Nucleus accumbens (tissue), 56 donors: ENCODE results near the gene HORMAD2.

Source experiments
- DNase-seq, 56 donors: peaks; one replicate each; lab custom pipeline; 2025; lab: John Stamatoyannopoulos, UW

HORMAD2 gene

DNA sequence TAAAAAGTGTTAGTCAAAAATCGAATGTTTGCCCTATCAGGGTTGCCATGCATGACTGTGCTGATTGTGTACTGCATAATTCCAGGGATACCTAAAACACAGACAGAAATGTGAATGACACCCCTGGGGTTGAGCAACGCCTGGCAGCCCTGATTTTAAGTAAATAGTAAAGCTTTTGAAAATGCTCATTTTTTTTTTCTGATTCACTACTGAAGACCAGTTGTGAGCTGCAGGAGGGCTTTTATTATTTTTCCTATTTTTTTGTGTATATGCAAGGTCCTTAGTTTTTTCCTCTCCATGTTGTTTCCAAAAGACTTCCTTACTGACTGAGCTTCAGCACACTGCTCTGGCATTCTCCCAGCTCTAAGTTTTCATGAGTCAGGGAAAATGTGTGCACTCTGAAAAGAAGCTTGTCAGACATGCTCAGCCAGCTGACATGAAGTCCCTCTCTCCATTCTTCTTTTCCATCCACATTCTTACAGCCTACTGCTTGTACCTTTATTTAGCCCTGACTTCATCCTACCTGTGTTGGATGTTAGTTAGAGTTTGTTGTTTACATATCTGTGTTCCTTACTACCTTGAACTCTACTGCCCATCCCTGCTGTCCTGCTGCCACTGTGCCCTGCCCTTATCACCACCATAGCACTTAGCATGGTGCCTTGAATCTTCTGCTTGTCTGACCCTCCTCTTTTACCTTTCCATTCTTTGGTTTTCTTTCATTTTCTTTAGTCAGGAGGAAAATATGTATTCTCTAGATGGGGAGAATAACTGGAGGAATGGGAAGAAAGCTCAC is 79.5 kb downstream of the HORMAD2 start:
- DNase-seq = no peak

GRCh38 chr22:30161051-30161469 is 80.8 kb downstream of the HORMAD2 start:
- no peak for DNase-seq

DNA sequence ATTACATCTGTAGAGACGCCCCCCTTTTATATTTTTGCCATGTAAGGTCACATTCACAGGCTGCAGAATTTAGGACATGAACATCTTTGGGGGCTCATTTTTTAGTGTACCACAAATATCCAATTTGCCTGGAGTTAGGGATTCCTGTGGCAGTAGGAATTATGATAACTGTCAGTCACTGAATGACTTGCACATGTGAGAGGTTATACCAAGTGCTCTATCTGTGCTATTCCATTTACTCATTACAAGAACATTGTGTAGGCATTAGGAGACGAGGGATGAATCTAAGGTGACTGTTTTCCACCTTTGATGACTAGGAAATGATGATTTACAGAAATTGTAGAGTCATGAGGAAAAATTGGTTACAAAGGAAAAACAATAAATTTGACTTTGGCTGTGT is 87.0 kb downstream of the HORMAD2 start:
- no peak for DNase-seq

- no peak for DNase-seq
Observed at GRCh38 chr22:30167734-30168133, 87.5 kb downstream of the HORMAD2 start.

DNA sequence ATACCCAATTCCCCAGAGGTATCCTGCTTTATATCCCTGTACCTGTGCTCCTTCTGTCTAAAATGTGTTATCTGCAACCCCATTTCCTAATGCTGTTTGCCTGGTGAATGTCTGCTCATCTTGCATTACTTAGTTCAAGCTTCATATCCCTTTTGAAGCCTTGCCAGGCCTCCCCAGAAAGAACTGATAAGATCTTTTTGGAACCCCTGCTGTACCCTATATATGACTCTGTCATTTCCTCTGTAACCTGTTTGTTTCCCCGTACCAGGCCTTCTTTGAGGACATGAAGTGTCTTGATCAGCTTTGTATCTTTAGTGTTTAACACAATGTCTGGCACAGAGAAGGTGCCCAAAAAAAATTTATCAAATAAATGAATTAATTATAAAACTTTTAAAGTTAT is 88.7 kb downstream of the HORMAD2 start:
- DNase-seq = no peak

DNA sequence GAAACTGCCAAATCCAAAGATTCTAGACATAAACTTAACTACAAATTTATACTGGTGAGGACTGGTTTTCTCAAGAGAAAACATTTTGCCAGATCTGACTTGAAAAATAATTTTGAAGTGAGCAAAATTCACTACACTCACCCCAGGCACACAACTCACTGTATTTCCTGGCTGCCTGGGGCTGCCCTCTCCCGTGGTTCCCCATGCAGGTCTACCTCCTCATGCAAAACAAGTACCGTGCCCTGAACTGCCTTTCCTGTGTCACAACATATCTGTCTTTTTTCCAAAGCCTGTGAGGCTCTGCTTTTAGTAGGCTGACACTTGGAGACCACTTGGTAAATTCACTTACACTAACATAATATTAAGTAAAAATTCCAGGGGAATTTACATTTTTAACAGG is 89.9 kb downstream of the HORMAD2 start:
- DNase-seq = no peak

- no peak for DNase-seq
Observed at GRCh38 chr22:30171008-30171407, 90.7 kb downstream of the HORMAD2 start.

GRCh38 chr22:30175690-30176288 is 95.5 kb downstream of the HORMAD2 start:
- DNase-seq = peak in 9 of 56 donors; percentile 0 to 37 (median 6)

DNA sequence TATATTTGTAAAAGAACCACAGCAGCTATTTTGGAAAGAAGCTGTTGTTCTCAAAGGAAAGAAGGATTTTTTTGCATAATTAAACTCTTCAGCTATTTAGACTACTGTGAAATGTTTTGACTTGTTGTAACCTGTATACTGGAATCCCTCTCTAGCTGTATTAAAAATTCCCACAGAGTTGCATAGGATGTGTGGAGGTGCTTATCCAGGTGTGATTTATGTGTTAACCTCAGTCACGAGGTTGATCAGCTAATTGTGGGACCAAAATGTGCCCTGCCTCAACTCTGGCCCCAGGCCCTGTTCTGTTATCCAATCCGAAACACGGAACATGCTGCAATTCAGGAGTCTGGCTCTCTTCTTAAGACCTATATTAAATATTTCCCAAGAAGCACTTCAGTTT is 96.2 kb downstream of the HORMAD2 start:
- no peak for DNase-seq

DNA sequence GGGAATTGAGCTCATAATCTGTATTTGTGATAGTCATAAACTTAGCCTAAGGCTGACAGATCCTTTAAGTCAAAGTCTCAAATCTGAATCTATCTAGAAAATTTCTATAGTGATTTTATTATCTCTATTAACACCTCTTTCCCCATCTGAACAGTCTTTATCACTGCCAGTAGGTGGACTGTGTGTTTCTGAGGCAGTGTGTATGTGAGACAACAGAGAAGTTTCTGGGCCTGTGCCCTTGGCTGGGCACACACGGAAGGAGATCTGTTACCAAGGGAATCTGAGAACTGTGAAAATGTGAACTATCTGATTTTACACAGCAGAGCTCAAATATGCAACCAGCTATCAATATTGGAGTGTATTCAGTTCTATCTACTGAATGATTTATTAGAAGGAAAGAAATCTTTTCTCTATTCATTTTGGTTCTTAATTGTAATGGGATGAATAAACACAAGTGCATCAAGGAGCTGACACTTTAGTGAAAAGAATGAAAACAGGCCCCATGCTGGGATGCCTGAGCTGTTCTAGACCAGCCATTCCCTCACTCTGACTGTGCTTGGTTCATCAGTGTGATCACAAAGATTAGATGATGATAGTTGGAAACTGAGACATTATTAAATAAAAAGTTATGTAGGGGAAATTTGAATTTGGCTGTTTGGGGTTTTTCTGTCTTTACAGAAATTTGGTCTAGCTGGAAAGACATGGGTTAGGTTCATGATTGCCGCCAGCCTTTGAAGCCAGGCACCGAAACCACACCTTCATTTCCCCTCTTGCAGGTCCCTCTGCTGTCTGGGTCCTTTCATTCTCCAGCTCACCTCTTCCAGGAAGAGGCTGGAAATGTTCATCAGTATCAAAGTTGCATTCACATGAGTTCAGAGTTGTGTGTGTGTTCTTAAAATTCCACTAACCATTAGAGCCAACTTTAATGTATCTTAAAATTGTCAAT is 98.2 kb downstream of the HORMAD2 start:
- no peak for DNase-seq

DNA sequence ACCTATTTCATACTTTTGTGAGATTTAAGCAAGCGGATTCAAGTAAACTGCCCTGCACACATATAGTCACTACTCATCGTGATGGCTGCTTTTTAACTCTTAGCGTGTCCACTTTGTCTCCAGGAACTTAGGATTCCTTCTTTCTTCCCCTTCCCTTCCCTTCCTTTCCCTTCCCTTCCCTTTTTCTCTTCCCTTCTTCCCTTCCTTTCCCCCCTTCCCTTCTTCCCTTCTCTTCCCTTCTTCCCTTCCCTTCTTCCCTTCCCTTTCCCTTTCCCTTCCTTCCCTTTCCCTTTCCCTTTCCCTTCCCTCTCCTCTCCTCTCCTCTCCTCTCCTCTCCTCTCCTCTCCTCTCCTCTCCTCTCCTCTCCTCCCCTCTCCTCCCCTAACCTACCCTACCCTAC is 100.4 kb downstream of the HORMAD2 start:
- no peak for DNase-seq

GRCh38 chr22:30181459-30182349 is 101.4 kb downstream of the HORMAD2 start:
- DNase-seq = no peak

DNA sequence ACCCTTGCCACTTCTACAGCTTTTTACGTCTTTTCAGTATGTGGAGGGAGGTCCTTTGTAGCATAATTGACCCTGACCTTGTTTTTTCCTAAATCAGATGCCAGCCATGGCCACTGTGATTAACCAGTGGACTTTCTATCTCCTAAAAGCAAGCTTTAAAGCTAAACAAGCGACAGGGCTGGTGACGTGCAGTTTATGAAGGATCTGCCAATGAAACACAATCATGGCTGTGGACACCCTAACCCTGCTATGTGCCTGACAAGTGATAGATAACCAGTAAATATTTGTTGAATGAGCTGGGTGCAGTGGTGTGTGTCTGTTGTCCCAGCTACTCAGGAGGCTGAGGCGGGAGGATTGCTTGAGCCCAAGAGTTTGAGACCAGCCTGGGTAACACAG is 102.1 kb downstream of the HORMAD2 start:
- no peak for DNase-seq

GRCh38 chr22:30182815-30183214 is 102.6 kb downstream of the HORMAD2 start:
- DNase-seq = no peak

- DNase-seq = no peak
Observed at GRCh38 chr22:30183271-30183670, 103.0 kb downstream of the HORMAD2 start.

- DNase-seq = no peak
Observed at GRCh38 chr22:30183861-30184278, 103.6 kb downstream of the HORMAD2 start.

GRCh38 chr22:30185129-30185528 is 104.9 kb downstream of the HORMAD2 start:
- no peak for DNase-seq

DNA sequence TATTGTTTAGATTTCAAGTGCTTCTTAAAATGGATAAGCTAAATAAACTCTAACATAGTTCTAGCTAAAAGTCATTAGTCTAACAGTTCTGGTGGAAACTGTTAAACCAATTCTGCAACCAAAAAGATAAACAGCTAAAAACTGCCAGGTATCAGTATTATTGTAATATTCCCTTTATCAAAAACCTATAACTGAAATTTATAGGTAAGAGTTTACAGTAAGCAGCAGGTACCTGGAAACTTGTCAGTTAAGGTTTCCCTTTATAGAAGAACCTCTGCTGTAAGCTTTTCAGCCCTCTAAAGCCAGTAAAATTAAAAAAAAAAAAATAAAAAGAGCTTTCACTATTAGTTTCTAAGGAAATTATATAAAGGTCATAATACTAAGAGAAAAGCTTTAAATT is 105.3 kb downstream of the HORMAD2 start:
- no peak for DNase-seq

GRCh38 chr22:30186041-30186440 is 105.8 kb downstream of the HORMAD2 start:
- no peak for DNase-seq

GRCh38 chr22:30186510-30186909 is 106.2 kb downstream of the HORMAD2 start:
- DNase-seq = no peak
